Measurements from ENCODE around the gene USH1G. TPM values are rescaled to one million over a fixed set of nuclear protein-coding genes. Genes with fewer than 3 reads are reported as not detected.

Gene USH1G
- 0.06 TPM for total RNA-seq (2013)
- not detected for polyA plus RNA-seq
- 0.08 TPM in 1 of 2 replicates, not detected in the other for polyA minus RNA-seq
- total RNA-seq = 0 to 0.35 (median 0) reads per million in 11 experiments

GRCh38 chr17:74922694-74923537, at the start of gene USH1G:
Gene USH1G, minus strand, starts transcription at chr17:74923255. Its CDS starts 182 bp downstream, at chr17:74923073.
- peaks cover 27 to 64% of the 10 kb centered on the region in 2 donors for H3K27me3 ChIP-seq (ENCODE audit: control insufficient read depth in 2 of 2, insufficient read depth in 2 of 2, low read length in 2 of 2)
- TF ChIP-seq, protein P1, sequence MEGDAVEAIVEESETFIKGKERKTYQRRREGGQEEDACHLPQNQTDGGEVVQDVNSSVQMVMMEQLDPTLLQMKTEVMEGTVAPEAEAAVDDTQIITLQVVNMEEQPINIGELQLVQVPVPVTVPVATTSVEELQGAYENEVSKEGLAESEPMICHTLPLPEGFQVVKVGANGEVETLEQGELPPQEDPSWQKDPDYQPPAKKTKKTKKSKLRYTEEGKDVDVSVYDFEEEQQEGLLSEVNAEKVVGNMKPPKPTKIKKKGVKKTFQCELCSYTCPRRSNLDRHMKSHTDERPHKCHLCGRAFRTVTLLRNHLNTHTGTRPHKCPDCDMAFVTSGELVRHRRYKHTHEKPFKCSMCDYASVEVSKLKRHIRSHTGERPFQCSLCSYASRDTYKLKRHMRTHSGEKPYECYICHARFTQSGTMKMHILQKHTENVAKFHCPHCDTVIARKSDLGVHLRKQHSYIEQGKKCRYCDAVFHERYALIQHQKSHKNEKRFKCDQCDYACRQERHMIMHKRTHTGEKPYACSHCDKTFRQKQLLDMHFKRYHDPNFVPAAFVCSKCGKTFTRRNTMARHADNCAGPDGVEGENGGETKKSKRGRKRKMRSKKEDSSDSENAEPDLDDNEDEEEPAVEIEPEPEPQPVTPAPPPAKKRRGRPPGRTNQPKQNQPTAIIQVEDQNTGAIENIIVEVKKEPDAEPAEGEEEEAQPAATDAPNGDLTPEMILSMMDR (IDR thresholded peaks at IDR 0.05) = no peak
- H3K4me3 Mint-ChIP-seq = peak within 1 kb of the TSS; percentile 71 to 84
- H4K20me1 ChIP-seq (ENCODE audit: insufficient read depth, low read length) = no peaks in the 10 kb centered on the region
- H3K4me1 Mint-ChIP-seq = peaks cover 38% of the 10 kb centered on the region
- H3K9me3 ChIP-seq (replicated peaks in 1 of 2; ENCODE audit: control insufficient read depth in 1 of 2, insufficient read depth in 1 of 2, low read length in 2 of 2) = peaks cover 0 to 7% of the 10 kb centered on the region in 2 donors
- peak within 1 kb of the TSS in 2 of 7 donors; percentile 55 to 64 for H3K27ac Mint-ChIP-seq
- no peaks in the 10 kb centered on the region for H3K36me3 ChIP-seq (replicated peaks in 1 of 2; ENCODE audit: control insufficient read depth in 1 of 2, insufficient read depth in 2 of 2, low read length in 2 of 2)
- H3K9me3 Mint-ChIP-seq = peaks cover 0 to 10% (median 0%) of the 10 kb centered on the region in 7 donors
- peaks cover 35 to 53% of the 10 kb centered on the region in 2 donors for H3K4me1 ChIP-seq (ENCODE audit: control insufficient read depth in 1 of 2, insufficient read depth in 2 of 2, low read length in 2 of 2)
- H3K9ac ChIP-seq (ENCODE audit: insufficient read depth, low read length, poor library complexity, severe bottlenecking) = peak within 1 kb of the TSS; percentile 15
- 2% methylated on average over 44 of the region's 57 CpGs for WGBS (ENCODE audit: insufficient coverage)
- DNase-seq = no peak
- H3K4me2 ChIP-seq (replicated peaks; ENCODE audit: extremely low read depth, low read length, poor library complexity, severe bottlenecking) = peak within 1 kb of the TSS; percentile 88
- no peaks in the 10 kb centered on the region for H3K79me2 ChIP-seq (ENCODE audit: insufficient read depth, low read length)
- peak within 1 kb of the TSS; percentile 50 for H2AFZ ChIP-seq (ENCODE audit: insufficient read depth, low read depth, low read length, poor library complexity, severe bottlenecking)
- H3K4me3 ChIP-seq (replicated peaks in 1 of 3; ENCODE audit: low read depth in 2 of 3, low read length in 3 of 3) = peak within 1 kb of the TSS; percentile 8 to 75 (median 33)
- peaks cover 62 to 81% (median 68%) of the 10 kb centered on the region in 3 donors for H3K27me3 Mint-ChIP-seq (ENCODE audit: low read depth in 3 of 3)
- intact Hi-C loops (cut with micrococcal nuclease) = no loop called here
- no peaks in the 10 kb centered on the region for H3K36me3 Mint-ChIP-seq
- no peak within 1 kb of the TSS for H3K27ac ChIP-seq (ENCODE audit: low read depth in 1 of 2, low read length in 2 of 2)

- H2AFZ ChIP-seq (ENCODE audit: insufficient read depth, low read depth, low read length, poor library complexity, severe bottlenecking) = peak within 1 kb of the TSS; percentile 61
- H3K27me3 Mint-ChIP-seq (ENCODE audit: low read depth in 3 of 3) = peaks cover 57 to 76% (median 67%) of the 10 kb centered on the region in 3 donors
These were observed 49.3 kb upstream of the USH1G start, which contains the start of gene HID1 for GRCh38 chr17:74972107-74972972. Gene HID1, minus strand, starts transcription at chr17:74972759. Its CDS starts 103 bp downstream, at chr17:74972656.

More at GRCh38 chr17:74972107-74972972, 49.3 kb upstream of the USH1G start, which contains the start of gene HID1:
- peaks cover 0 to 13% (median 5%) of the 10 kb centered on the region in 7 donors for H3K9me3 Mint-ChIP-seq
- H3K9me3 ChIP-seq (replicated peaks in 1 of 2; ENCODE audit: control insufficient read depth in 1 of 2, insufficient read depth in 1 of 2, low read length in 2 of 2) = peaks cover 0 to 6% of the 10 kb centered on the region in 2 donors
- H3K27ac ChIP-seq (ENCODE audit: low read depth in 1 of 2, low read length in 2 of 2) = no peak within 1 kb of the TSS
- 2% methylated on average over 92 of the region's 95 CpGs for WGBS (ENCODE audit: insufficient coverage)
- peaks cover 12 to 17% of the 10 kb centered on the region in 2 donors for H3K4me1 ChIP-seq (ENCODE audit: control insufficient read depth in 1 of 2, insufficient read depth in 2 of 2, low read length in 2 of 2)
- no peak within 1 kb of the TSS for H3K9ac ChIP-seq (ENCODE audit: insufficient read depth, low read length, poor library complexity, severe bottlenecking)
- H3K36me3 ChIP-seq (replicated peaks in 1 of 2; ENCODE audit: control insufficient read depth in 1 of 2, insufficient read depth in 2 of 2, low read length in 2 of 2) = no peaks in the 10 kb centered on the region
- TF ChIP-seq, protein P1 (IDR thresholded peaks at IDR 0.05) = no peak
- H3K27me3 ChIP-seq (ENCODE audit: control insufficient read depth in 2 of 2, insufficient read depth in 2 of 2, low read length in 2 of 2) = peaks cover 24 to 50% of the 10 kb centered on the region in 2 donors
- no peaks in the 10 kb centered on the region for H3K79me2 ChIP-seq (ENCODE audit: insufficient read depth, low read length)
- intact Hi-C loops (cut with micrococcal nuclease) = no loop called here
- H3K36me3 Mint-ChIP-seq = peaks cover 0 to 6% of the 10 kb centered on the region in 2 donors
- H3K4me3 Mint-ChIP-seq = peak within 1 kb of the TSS; percentile 70 to 92
- H3K27ac Mint-ChIP-seq = peak within 1 kb of the TSS in 1 of 7 donors; percentile 63
- peak within 1 kb of the TSS; percentile 78 for H3K4me2 ChIP-seq (replicated peaks; ENCODE audit: extremely low read depth, low read length, poor library complexity, severe bottlenecking)
- DNase-seq = no peak
- peaks cover 9% of the 10 kb centered on the region for H3K4me1 Mint-ChIP-seq
- peak within 1 kb of the TSS; percentile 9 to 69 (median 24) for H3K4me3 ChIP-seq (replicated peaks in 1 of 3; ENCODE audit: low read depth in 2 of 3, low read length in 3 of 3)
- no peaks in the 10 kb centered on the region for H4K20me1 ChIP-seq (ENCODE audit: insufficient read depth, low read length)
